Gastroesophageal sphincter (tissue), 4 donors: ENCODE measurements around the gene DUXA. TPM values are rescaled to one million over a fixed set of nuclear protein-coding genes. Genes with fewer than 3 reads are reported as not detected.
"Not testable (repeated sequence)": the region's sequence is repeated elsewhere in the genome, so short reads cannot be mapped to it uniquely, and the experiment has no call there.

Source experiments
- ATAC-seq: fragments of 150-250 bp; one replicate; pipeline ENCODE4 v1.9.1; 2016; ENCODE audit warnings: mild to moderate bottlenecking, moderate library complexity
- H3K27ac ChIP-seq, 4 donors: fragments of 200-600 bp; sonication (generic) in 3 of 4; 1 replicate in 3 of 4; 2 replicates in 1 of 4; pipeline ENCODE4 v1.5.1; 2016 to 2019
- H3K27me3 ChIP-seq: fragments of 200-600 bp; sonication (generic); one replicate; pipeline ENCODE4 v1.5.1; 2019
- H3K36me3 ChIP-seq, 2 donors: fragments of 200-600 bp; sonication (generic); one replicate each; pipeline ENCODE4 v1.5.1; 2019; ENCODE audit warnings: control low read depth in 1 of 2
- H3K4me1 ChIP-seq, 3 donors: fragments of 200-600 bp; sonication (generic); 1 replicate in 2 of 3; 2 replicates in 1 of 3; pipeline ENCODE4 v1.5.1; 2016 to 2019; ENCODE audit warnings: control low read depth in 2 of 3
- H3K4me3 ChIP-seq, 2 donors: fragments of 200-600 bp; sonication (generic); one replicate each; pipeline ENCODE4 v1.5.1; 2019; ENCODE audit warnings: mild to moderate bottlenecking in 1 of 2, moderate library complexity in 1 of 2
- H3K9me3 ChIP-seq, 3 donors: fragments of 200-600 bp; sonication (generic); one replicate each; pipeline ENCODE4 v1.5.1; 2017 to 2019; ENCODE audit warnings: control low read depth in 2 of 3
- CTCF ChIP-seq, 4 experiments: fragments of 200-600 bp in 2 of 4; fragments of 450-650 bp in 2 of 4; sonication (generic) in 1 of 4; IDR thresholded peaks; one replicate each; pipeline ENCODE4 v1.5.1; 2017 to 2019; ENCODE audit warnings: antibody characterized with exemption in 4 of 4, mild to moderate bottlenecking in 2 of 4, moderate library complexity in 2 of 4
- EP300 ChIP-seq: sonication (generic); formaldehyde crosslinking; IDR thresholded peaks from one replicate; pipeline ENCODE4 v1.6.1; 2017; ENCODE audit warnings: antibody characterized with exemption, mild to moderate bottlenecking
- POLR2A ChIP-seq, 2 donors: fragments of 450-650 bp; IDR thresholded peaks; one replicate each; pipeline ENCODE4 v1.6.1; 2017; ENCODE audit warnings: antibody characterized with exemption in 2 of 2, mild to moderate bottlenecking in 2 of 2, moderate library complexity in 1 of 2
- POLR2AphosphoS5 ChIP-seq: sonication (generic); formaldehyde crosslinking; IDR thresholded peaks from one replicate; pipeline ENCODE4 v1.6.1; 2017; ENCODE audit warnings: antibody characterized with exemption
- WGBS, 2 donors: methylation state at CpG; one replicate each; pipeline ENCODE4 v1.1.5; 2018; ENCODE audit warnings: low coverage in 1 of 2; 5-methylcytosine and 5-hydroxymethylcytosine counted together
- total RNA-seq, 4 donors: library from RNA; depleted of rRNA; stranded (reverse); fragments of >200 nt; gene quantifications; one replicate each; pipeline ENCODE4 v1.1.0, GENCODE V29; 2016

The DUXA gene
- total RNA-seq, 4 donors from 2014 or later = not detected

GRCh38 chr19:57165846-57166245 is 1.4 kb downstream of the DUXA start:
- Histone ChIP-seq H3K4me1 (no peaks in the 10 kb centered on the region), H3K36me3 (no peaks in the 10 kb centered on the region), H3K4me3 (no peak overlapping the region), H3K27ac (no peak overlapping the region), H3K27me3 (no peaks in the 10 kb centered on the region), H3K9me3 (no peaks in the 10 kb centered on the region)
- ATAC-seq = no peak
- TF ChIP-seq POLR2A (IDR thresholded peaks at IDR 0.05) (no peak), CTCF (IDR thresholded peaks at IDR 0.05) (no peak), EP300 (no peak), POLR2AphosphoS5 (no peak)
- WGBS, 2 donors = 72 to 74% methylated on average over 5 to 7 of the region's 7 CpGs

- no peak for TF ChIP-seq CTCF (IDR thresholded peaks at IDR 0.05)
- no peak for ATAC-seq
- Histone ChIP-seq H3K36me3 (no peaks in the 10 kb centered on the region), H3K4me3 (no peak overlapping the region), H3K9me3 (no peaks in the 10 kb centered on the region), H3K27ac (no peak overlapping the region), H3K27me3 (no peaks in the 10 kb centered on the region), H3K4me1 (no peaks in the 10 kb centered on the region)
- WGBS, 2 donors = 57 to 62% methylated on average over 1 to 4 of the region's 5 CpGs
Observed at GRCh38 chr19:57161985-57162539, 5.2 kb downstream of the DUXA start.

- WGBS, 2 donors = 78 to 89% methylated on average over 4 of the region's 5 CpGs
- no peak for ATAC-seq
- H3K36me3 ChIP-seq = no peaks in the 10 kb centered on the region
- no peak overlapping the region for H3K4me3 ChIP-seq
- no peaks in the 10 kb centered on the region for H3K9me3 ChIP-seq
- no peak overlapping the region for H3K27ac ChIP-seq
- TF ChIP-seq POLR2AphosphoS5 = no peak
- TF ChIP-seq POLR2A (IDR thresholded peaks at IDR 0.05) = no peak
- TF ChIP-seq CTCF (IDR thresholded peaks at IDR 0.05) = no peak
- no peak for TF ChIP-seq EP300
- H3K4me1 ChIP-seq = no peaks in the 10 kb centered on the region
- H3K27me3 ChIP-seq = peaks cover 8% of the 10 kb centered on the region
Observed at GRCh38 chr19:57152921-57153320, 14.4 kb downstream of the DUXA start.

- no peaks in the 10 kb centered on the region for H3K9me3 ChIP-seq
- 63 to 93% methylated on average over 2 to 4 of the region's 4 CpGs for WGBS, 2 donors
- H3K4me3 ChIP-seq = no peak overlapping the region
- TF ChIP-seq EP300 = no peak
- TF ChIP-seq POLR2AphosphoS5 = no peak
- TF ChIP-seq POLR2A (IDR thresholded peaks at IDR 0.05) = no peak
- no peak for TF ChIP-seq CTCF (IDR thresholded peaks at IDR 0.05)
- H3K27me3 ChIP-seq = peaks cover 34% of the 10 kb centered on the region
- no peak for ATAC-seq
- no peaks in the 10 kb centered on the region for H3K36me3 ChIP-seq
- H3K4me1 ChIP-seq = no peaks in the 10 kb centered on the region
- no peak overlapping the region for H3K27ac ChIP-seq
Observed at GRCh38 chr19:57141699-57142098, 25.6 kb downstream of the DUXA start.

GRCh38 chr19:57135797-57136196 is 31.5 kb downstream of the DUXA start:
- Histone ChIP-seq H3K36me3 (no peaks in the 10 kb centered on the region), H3K27me3 (peaks cover 40% of the 10 kb centered on the region), H3K27ac (no peak overlapping the region), H3K4me3 (no peak overlapping the region), H3K4me1 (no peaks in the 10 kb centered on the region), H3K9me3 (no peaks in the 10 kb centered on the region)
- WGBS, 2 donors = 68 to 78% methylated on average over 4 to 6 of the region's 6 CpGs
- ATAC-seq = no peak
- no peak for TF ChIP-seq POLR2AphosphoS5
- no peak for TF ChIP-seq EP300
- TF ChIP-seq CTCF (IDR thresholded peaks at IDR 0.05) = no peak
- no peak for TF ChIP-seq POLR2A (IDR thresholded peaks at IDR 0.05)

GRCh38 chr19:57127403-57127802 is 39.9 kb downstream of the DUXA start:
- not testable (repeated sequence) for H3K36me3 ChIP-seq, H3K27ac ChIP-seq, ATAC-seq, H3K9me3 ChIP-seq, H3K4me3 ChIP-seq, H3K4me1 ChIP-seq
- H3K27me3 ChIP-seq = peaks cover 50% of the 10 kb centered on the region
- 71 to 100% methylated on average over 2 to 3 of the region's 3 CpGs for WGBS, 2 donors
